Stomach (tissue), 4 donors: ENCODE results near the gene CACNA1I.

Experiments
- CTCF ChIP-seq, 7 experiments: fragments of 450-650 bp in 4 of 7; fragments of 200-600 bp in 3 of 7; sonication (generic) in 3 of 7; IDR thresholded peaks; one replicate each; pipeline ENCODE4 v1.5.1; 2016 to 2019; ENCODE audit warnings: antibody characterized with exemption in 7 of 7, control low read depth in 2 of 7, mild to moderate bottlenecking in 1 of 7
- EP300 ChIP-seq: sonication (generic); formaldehyde crosslinking; IDR thresholded peaks from one replicate; pipeline ENCODE4 v1.6.1; 2017; ENCODE audit warnings: antibody characterized with exemption
- POLR2A ChIP-seq, 4 donors: fragments of 450-650 bp; IDR thresholded peaks; one replicate each; pipeline ENCODE4 v1.6.1; 2016; ENCODE audit warnings: antibody characterized with exemption in 4 of 4, control low read depth in 2 of 4, mild to moderate bottlenecking in 1 of 4, moderate library complexity in 1 of 4
- POLR2AphosphoS5 ChIP-seq, 3 donors: sonication (generic); formaldehyde crosslinking; IDR thresholded peaks; one replicate each; pipeline ENCODE4 v1.6.1; 2016; ENCODE audit warnings: antibody characterized with exemption in 3 of 3

- TF ChIP-seq CTCF (IDR thresholded peaks at IDR 0.05) (no peak), POLR2AphosphoS5 (IDR thresholded peaks at IDR 0.05) (no peak), EP300 (no peak), POLR2A (IDR thresholded peaks at IDR 0.05) (no peak)
Measured at GRCh38 chr22:39613549-39613921, 43.0 kb downstream of the CACNA1I start.
